Measurements from ENCODE around the gene CALY.
"Not testable (repeated sequence)": the region's sequence is repeated elsewhere in the genome, so short reads cannot be mapped to it uniquely, and the experiment has no call there.

Gene CALY

DNA sequence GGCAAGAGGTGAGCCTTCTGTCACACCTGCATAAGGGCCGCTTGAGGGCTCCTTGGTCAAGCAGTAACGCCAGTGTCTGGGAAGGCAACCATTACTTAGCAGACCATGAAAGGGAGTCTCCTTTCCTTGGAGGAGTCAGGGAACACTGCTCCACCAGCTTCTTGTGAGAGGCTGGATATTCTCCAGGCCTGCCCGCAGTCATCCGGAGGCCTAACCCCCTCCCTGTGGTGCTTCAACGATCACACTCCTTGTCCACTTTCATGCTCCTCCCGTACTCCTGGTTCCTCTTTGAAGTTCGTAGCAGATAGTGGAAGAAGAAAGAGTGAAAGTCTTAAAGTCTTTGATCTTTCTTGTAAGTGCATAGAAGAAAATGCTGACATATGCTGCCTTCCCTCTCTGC is 30.8 kb upstream of the CALY start:
- DNase-seq, result not testable (repeated sequence)

DNA sequence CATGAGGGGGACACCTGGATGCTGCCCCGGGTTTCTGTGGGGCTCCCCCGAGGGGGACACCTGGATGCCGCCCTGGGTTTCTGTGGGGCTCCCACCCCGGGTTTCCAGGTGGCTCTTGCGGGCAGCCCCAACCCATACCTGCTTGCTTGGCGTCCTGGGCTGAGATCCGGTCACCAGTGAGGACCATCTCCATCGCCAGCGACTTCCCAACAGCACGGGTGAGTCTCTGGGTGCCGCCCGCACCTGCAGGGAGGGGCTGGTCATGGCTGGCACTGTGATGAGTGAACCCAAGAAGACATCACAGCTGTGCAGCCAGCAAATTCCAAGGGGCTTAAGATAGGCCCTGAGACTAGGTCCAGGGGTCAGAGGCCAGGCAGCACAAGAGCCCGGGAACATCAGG is 30.1 kb upstream of the CALY start:
- no peak for DNase-seq

DNA sequence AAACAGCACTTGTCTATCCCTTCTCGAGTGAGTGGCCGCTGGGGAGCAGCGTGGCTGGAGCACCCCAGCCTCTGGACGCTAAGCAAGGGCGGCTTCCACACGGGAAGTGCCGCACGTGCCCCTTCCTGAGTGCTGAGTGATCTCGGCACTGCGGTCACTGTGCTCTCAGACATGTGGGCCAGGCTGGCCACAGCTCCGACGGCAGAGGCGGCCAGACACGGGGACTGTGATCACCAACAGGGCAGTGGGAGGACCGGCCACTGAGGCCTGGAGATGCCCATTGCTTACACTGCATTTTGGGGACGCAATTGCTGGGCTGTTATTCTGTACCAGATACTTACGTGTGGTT is 29.4 kb upstream of the CALY start:
- no peak for DNase-seq

DNA sequence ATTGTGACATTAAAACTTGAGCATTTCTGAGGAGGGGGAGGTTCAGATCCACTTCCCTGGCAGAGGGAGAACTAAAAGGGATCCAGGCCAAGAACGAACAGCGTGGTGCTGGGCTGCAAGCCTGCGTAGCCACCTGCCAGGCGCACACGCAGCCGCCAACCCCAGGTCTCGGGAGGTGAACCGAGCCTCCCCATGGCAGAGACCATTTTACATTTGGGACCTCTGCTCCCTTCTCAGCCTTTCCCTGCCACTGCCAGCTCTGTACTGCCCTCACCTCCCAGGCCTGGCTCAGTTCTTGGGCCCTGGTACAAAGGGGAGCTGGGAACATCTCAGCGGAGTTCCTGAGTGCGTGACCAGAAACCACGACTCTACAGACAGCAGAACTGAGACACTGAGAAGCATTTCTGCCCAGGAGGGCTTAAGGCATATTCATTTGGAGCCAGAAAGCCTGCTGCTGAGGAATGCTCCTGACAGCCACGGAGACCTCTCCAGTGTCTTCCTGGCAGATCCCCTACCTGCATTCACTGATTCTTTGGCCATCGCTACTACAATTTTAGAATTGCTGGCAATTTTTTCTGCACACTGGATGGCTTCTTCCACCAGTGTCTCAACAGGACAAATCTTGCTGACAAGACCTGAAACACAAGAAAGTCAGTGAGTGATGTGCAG is 28.9 kb upstream of the CALY start:
- DNase-seq, result no peak

DNA sequence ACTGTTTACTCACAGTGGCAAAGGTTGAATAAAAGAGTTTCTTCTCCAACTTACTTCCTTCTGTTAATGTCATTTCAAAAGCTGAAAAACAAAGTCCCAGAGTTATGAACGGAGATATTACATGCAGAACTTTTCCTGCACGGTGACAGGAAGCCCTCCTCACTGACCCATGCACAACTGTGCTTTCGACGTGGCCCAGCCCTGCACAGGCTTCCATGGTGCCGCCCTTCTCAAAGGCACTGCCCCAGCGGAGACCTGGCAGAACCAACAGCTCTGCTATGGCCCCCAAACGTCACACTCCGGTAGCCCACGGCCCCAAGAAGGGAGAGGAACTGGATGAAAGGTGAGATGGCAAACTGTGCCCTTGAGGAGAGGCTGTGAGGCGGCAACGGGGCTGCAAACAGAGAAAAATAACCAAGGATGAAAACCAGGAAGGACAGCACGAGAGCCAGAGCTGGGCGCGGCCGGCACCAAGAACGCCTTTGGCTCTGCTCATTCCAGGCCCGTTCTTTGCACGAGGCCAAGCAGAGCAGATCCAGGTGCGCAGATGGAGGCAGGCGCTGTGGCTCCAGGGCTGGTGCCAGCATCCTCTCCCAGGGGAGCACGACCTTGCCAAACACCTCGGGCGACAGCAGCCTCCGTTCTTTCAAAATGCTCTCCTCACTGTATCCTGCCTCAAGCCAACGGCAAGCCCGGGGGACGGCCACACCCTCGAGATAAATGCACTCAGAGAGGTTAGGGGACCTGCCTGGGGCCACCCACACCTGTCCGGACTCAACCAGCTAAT is 28.1 kb upstream of the CALY start:
- no peak for DNase-seq

DNA sequence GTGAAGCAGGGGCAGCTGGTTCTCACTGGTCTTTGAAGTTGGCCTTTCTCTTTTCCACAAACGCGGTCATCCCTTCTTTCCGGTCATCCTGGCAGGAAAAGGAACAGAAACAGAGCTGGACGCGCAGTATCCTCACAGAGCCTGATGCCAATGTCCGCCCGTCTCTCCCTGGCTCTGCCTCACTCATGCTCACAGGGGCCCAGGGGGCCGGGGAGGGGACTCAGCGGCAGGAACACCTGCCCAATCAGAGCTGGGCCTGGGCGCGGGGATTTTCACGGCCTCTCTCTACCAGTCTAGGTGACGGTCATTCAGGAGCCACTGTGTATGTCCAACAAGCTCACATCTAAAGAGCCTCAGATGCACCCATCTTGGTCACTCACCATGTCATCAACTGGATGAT is 26.1 kb upstream of the CALY start:
- no peak for DNase-seq

DNA sequence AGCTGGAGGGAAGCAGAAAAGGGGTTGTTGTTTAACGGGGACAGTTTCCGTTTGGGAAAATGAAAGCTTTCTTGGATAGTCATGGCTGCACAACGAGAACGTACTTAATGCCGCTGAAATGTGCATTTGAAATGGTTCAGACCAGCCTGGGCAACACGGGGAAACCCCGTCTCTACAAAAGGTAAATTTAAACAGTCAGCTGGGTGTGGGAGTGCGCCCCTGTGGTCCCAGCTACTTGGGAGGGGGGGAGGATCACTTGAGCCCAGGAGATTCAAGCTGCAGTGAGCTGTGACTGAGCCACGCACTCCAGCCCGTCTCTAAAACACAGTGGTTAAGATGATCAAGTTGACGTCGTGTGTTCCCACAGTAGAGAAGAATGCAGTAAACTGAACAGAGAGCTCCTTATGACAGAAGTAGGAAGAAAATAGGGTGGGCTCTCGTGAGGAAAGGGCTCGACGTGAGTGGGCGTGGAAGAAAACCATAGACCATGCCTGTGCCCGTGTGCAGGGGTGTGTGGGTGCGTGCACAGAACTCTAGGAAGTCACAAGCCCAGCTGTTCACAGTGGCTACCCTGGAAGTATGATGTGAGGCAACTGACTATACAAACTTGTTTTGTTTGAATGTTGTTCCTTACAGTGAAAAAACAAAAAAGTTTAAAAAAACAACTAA is 25.2 kb upstream of the CALY start:
- DNase-seq, result no peak

DNA sequence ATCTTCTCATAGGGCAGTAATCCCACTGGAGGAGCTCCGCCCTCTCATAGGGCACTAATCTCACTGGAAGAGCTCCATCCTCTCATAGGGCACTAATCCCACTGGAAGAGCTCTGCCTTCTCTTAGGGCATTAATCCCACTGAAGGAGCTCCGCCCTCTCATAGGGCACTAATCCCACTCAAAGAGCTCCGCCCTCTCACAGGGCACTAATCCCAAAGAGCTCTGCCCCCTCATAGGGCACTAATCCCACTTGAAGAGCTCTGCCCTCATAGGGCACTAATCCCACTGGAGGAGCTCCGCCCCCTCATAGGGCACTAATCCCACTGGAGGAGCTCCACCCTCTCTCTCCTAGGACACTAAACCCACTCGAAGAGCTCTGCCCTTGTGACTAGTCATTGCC is 24.5 kb upstream of the CALY start:
- DNase-seq, result no peak

DNA sequence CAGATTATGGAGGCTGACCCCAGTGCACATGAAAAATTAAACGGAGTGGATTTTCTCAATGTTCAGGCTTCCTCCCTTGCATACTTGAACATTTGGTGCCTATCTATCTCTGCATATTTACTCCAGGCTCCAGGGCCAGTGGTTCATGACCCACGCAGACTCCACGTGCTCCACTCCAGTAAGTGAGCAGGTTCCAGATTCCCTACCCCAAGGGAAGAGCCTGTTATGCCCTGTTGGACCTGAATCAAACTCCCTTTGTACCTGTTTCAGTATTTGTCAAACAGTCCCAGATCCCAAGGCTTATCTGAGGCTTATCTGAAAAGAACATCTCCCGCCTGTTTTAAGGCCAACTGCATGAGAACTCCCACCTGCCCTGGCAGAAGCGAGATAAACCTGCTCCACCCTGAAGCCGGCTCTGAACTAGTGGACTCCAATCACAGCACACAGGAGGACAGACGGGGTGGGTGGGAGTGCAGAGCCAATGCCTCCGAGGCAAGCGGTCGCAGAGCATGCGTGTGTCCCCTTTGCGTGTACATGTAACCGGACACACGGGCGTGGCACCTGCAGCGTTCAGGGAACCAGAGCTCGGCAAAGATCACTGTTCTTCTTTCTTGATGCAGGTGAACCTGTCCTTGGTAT is 23.4 kb upstream of the CALY start:
- no peak for DNase-seq

DNA sequence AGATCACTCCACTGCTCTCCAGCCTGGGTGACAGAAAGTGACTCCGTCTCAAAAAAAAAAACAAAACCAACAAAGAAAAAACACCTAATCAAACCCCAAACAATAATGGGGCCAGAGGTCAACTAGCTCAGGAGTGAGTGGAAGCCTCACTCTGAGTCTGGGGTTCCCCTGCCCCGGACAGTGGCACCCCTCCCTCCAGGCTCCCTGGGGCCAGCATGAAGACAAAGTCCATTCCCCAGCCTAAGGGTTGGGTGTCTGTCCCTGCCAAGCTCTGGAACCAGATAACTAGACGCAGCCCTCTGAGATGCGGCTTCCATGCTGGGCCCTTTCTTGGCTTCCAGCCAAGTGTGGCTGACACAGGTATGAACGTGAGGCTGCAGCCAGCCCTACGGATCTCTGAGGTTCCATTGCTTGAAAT is 22.9 kb upstream of the CALY start:
- DNase-seq, result no peak

DNA sequence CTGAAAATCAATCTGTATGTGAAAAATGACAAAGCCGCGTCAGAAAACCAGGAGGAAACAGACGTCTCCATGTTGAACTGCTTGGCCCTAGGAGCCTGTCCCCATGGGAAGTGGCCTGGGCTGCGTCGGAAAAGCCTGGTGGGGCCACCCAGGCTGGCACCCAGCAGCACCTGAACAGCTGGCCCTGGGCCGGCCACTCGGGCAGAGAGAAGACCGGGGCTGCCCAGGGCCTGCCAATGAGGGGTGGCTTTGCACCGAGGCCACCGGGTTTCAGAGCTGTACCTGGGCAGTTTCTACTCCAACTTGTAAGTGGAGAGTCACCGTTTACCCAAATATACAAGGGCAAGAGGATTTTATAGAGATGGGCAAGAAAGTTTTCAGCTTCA is 22.2 kb upstream of the CALY start:
- no peak for DNase-seq

DNA sequence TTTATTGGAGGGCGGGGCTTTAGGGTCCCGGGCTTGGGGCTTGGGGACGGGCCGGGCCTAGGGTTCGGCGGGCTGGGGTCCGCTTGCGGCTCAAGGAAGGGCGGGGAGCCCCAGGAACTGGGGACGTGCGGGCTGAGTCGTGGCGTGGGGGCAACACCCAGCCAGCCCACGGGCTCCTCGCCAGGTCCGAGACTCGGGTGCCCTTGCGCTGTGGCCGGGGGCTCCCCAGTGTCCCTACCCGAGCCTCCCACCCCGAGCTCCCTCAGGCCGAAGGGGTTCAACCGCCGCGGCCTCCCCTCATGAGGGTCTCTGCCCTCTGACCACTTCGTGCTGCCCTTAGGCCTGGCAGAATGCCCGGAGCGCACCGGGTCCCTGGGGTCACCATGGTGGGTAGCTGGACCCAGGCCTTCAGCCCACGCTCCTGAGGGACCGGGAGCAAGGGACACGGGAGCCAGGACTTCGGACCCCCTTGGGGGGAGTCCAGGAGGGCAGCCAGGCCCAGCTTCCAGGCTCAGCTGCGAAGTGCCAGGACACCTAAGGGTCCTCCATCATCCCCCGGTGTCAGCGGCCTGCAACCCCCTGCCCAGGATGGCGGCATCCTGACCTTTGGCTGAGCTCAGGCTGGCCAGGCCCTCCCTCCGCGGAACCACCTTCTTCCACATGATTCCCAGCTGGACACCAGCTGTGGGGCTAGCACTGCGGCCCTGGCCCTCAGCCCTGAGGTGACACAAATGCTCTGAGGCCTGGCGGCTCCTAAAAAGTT is 21.6 kb upstream of the CALY start:
- DNase-seq, result no peak

DNA sequence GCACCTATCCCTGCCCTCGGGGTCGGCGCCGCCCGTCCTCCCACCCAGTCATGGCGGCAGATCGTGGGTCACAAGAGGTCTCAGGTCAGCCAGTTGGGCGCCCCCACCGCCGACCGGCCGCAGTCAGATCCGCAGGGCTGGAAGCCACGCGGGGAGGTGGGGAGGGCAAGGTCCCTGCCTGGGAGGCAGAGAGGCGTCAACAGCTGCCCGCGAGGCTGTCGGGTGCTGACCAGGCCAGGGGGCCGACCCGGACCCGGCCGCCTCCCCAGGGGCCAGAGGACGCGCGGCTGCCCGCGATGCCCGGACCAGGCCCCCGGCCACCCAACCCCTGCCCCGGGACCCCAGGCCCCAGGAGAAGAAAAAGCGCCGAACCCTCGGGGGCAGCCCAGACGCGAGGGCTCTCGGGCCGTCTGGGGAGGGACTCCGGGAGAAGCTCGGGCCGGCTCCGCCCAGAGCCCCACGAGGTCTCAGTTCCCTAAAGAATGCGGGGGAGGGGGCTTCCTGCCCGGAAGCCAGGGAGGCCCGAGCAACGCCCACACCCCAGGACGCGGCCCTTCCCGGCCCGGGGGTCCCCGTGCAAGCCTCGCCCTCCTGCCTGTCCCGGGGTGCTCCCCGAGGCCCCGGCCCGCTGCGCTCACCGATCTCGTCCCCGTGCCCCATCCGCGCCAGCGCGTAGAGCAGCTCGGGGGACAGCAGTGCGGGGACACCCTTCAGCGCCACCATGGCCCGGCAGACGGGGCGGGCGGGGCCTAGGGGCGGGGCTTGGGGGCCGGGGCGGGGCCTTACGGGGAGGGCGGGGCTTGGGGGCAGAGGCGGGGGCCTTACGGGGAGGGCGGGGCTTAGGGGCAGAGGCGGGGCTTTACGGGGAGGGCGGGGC is 20.8 kb upstream of the CALY start, which contains the start of gene FUOM:
FUOM (minus strand) TSS at position 735 of the 877 bp plus-strand sequence; CDS start at position 723, 12 bp downstream.
- peak in 7 of 56 donors; percentile 20 to 64 (median 50) for DNase-seq

DNA sequence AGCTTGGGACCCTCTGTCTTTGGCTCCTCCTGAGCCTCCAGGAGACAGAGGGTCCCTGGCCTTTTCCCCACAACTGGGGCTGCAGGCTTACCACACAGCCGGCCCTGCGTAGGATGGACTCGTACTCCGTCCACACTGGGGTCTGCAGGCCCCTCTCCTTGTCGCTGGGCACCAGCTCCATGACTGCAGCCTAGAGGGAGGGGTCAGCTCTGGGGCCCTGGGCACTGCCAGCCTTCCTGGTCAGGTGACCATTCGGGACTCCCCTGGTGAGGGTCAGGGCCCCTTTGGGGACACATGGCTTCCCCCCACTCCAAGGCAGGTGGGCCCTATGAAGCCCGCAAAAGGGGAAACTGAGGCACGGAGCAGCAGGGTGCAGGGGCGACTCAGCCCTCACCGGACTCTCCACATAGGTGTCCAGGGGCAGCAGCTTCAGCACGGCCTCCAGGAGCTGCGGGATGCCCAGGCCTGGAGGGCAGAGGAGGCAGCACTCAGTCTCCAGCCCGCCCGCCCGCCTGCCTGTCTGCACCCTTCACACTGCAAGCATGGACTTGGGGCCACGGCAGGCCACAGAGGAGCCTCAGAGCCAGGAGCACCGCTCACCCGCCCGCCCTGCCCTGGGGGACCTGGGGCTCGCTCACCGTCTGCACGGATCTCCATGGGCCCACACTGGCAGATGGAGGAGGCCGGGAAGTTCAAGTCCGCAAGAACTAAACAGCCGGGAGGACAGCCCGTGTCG is 20.0 kb upstream of the CALY start:
- no peak for DNase-seq

DNA sequence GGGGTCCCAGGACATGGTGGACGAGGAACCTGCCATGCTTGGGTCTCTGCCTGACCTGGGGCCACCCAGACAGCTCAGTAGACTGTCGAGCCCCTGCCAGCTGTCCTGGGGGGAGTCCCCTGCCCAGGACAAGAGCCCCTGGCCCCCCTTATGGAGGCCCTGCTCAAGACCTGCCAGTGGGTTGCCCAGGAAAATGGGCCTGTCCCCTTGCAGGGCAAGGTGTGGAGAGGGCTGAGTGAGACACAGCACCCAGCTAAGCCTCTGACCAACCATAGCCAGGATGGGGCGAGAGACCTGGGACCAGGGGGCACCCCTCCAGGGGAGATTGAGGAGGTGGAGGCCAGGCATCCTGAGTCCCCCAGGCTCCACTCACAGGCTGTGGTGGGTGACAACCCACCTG is 19.3 kb upstream of the CALY start:
- no peak for DNase-seq

DNA sequence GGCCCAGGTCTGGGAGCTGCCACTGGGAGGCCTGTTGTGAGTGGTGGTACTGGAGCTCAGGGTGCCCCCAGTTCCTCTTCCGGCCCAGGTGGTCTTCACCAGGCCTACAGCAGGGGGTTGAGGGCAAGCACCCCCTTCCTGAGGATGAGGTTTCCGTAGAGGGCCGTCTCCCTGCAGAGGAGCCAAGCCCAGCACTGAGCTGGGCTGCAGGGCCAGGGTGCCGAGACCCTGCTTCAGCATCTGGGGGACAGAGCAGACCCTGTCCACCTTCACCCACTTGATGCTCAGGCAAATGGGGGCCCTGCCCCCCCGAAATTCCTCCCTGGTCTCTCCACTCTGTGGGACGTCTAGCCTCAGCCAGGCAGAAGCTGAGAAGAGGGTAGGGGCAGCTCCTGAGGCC is 18.6 kb upstream of the CALY start:
- no peak for DNase-seq

DNA sequence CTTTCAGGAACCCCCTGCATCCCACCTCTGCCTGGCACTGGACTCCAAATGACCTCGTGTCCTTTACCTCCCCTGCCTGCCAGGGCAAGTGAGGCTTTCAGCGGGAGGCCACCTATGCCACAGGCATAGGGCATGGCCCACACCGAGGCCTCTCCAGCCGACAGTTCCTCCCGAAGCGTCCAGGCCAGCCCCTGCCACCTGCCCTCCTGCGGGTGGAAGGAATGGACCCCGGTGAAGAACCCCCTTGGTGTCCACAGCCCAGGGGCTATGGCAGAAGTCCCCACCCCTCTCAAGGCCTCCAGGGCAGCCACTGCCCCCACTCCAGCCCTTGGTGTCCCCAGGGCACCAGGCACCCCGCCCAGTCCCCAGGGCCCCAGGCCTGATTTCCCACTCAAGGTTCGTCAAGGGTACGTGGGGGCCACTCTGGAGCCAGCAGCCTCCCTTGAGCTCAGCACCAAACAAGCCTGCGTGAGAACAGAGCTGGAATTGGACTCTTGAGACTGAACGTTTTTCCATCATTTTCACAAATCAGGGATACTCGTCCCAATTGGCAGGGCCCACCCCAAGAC is 18.1 kb upstream of the CALY start:
- DNase-seq, result no peak

DNA sequence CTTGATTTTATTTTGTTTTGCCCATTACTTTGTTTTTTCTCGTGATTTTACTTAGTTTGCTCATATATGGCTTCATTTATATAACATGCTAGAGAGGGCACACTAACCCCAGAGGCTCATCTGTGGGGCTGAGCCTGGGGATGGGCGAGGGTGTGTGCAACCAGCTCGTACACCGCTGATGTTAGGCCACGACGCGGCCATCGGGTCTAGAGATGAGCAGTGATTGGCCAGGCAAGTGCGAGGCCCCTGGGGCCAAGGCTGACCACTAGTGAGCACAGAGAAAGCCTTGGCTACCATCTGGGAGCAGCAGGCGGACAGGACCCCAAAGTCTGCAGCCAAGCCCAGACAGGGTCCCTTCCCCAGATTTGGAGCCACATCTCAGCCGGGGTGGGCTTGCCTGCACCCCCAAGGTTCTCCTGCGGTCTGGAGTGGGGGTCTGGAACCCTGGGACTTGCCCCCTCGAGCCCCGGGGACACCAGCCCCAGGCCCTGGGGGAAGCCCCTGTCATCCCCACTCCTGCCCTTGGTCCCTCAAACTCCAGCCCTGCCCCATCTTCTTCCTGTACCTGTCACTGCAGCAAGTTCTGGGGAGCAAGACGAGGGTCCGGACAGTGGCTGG is 17.4 kb upstream of the CALY start:
- DNase-seq, result no peak

All from amygdala (tissue), 56 donors.